ENCODE results near the gene TAL1. TPM values are rescaled to one million over a fixed set of nuclear protein-coding genes. Genes with fewer than 3 reads are reported as not detected.

Gene TAL1
- total RNA-seq, 1 donor from 2014 or later, result not detected

DNA sequence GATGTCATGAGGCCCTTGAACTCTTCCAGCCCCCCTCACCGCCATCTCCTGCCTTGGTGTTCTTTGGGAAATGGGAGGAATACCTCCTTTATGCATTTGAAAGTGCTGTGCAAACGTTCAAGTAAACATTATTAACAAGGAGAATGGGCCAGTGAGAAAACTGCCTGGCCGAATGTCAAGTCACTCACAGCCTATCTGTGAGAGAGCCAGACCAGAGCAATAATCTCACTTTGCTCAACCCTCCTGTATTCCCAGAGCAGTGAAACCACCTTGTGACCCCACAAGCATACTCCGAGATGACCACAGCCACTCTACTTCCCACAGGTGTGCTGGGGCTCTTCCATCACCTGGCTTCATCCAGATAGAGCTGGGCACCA, 5.2 kb downstream of the TAL1 start:
- Histone ChIP-seq H3K4me1 (peaks cover 29% of the 10 kb centered on the region), H3K27ac (no peak overlapping the region), H3K27me3 (peaks cover 100% of the 10 kb centered on the region), H3K4me2 (no peak overlapping the region), H3K9me3 (ENCODE audit: low read depth) (no peaks in the 10 kb centered on the region), H3K4me3 (no peak overlapping the region), H3F3A (ENCODE audit: low read depth) (peaks cover 6% of the 10 kb centered on the region), H3K36me3 (no peaks in the 10 kb centered on the region), H2AFZ (replicated peaks) (no peak overlapping the region), H3K79me2 (ENCODE audit: low read depth) (no peaks in the 10 kb centered on the region), H3K9ac (no peak overlapping the region), H4K20me1 (ENCODE audit: low read depth) (peaks cover 63% of the 10 kb centered on the region)
- Mint-ChIP-seq H3K9me3 (no peaks in the 10 kb centered on the region), H3K4me1 (peaks cover 20% of the 10 kb centered on the region), H3K27me3 (ENCODE audit: insufficient read depth, low read depth) (peaks cover 61% of the 10 kb centered on the region), H3K4me3 (no peak overlapping the region), H3K36me3 (no peaks in the 10 kb centered on the region), H3K27ac (no peak overlapping the region)
- no peak for TF ChIP-seq EZH2phosphoT487 (IDR thresholded peaks at IDR 0.05)
- no peak for TF ChIP-seq EZH2 (IDR thresholded peaks at IDR 0.05)
- TF ChIP-seq, protein P1, sequence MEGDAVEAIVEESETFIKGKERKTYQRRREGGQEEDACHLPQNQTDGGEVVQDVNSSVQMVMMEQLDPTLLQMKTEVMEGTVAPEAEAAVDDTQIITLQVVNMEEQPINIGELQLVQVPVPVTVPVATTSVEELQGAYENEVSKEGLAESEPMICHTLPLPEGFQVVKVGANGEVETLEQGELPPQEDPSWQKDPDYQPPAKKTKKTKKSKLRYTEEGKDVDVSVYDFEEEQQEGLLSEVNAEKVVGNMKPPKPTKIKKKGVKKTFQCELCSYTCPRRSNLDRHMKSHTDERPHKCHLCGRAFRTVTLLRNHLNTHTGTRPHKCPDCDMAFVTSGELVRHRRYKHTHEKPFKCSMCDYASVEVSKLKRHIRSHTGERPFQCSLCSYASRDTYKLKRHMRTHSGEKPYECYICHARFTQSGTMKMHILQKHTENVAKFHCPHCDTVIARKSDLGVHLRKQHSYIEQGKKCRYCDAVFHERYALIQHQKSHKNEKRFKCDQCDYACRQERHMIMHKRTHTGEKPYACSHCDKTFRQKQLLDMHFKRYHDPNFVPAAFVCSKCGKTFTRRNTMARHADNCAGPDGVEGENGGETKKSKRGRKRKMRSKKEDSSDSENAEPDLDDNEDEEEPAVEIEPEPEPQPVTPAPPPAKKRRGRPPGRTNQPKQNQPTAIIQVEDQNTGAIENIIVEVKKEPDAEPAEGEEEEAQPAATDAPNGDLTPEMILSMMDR (IDR thresholded peaks at IDR 0.05), result no peak
- DNase-seq (ENCODE audit: low spot score), result no peak

DNA sequence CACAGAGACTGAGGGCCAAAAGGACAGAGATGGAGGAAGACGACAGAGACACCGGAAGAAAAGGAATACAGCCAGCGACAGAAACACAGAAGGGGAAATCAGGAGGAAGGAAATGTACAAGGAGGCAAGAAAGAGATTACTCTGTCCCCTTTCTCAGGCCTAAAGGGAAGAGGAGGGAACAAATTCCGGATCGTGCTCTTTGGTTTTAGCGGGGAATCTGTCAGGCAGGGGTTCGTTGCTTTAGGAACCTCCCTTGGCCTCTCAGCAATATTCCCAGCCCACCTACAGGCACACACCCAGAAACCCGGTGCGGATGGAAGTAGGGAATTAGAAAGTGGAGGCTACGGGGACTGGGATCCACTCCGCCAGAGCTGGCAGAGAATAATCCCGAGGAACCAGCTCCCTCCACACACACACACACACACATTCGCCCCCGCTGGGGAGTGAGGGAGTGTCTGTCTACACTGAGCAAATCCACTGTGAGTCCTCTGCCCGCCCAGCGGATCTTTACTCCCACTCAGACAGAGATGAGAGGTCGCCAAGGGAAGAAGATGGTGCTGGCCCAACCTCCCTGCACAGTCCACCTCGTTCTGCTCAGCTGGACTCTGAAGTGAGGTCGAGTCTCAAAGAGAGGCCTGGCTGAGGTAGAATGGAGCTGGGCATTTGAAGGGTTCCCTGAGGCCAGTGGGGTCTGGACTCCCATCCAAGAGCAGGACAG, 5.7 kb downstream of the TAL1 start:
- Histone ChIP-seq H3F3A (ENCODE audit: low read depth) (peaks cover 4% of the 10 kb centered on the region), H3K79me2 (ENCODE audit: low read depth) (no peaks in the 10 kb centered on the region), H3K4me2 (peak overlapping the region; percentile 84), H3K4me3 (peak overlapping the region; percentile 50), H3K9me3 (ENCODE audit: low read depth) (no peaks in the 10 kb centered on the region), H4K20me1 (ENCODE audit: low read depth) (peaks cover 58% of the 10 kb centered on the region), H3K4me1 (peaks cover 26% of the 10 kb centered on the region), H2AFZ (replicated peaks) (no peak overlapping the region), H3K27ac (no peak overlapping the region), H3K9ac (no peak overlapping the region), H3K27me3 (peaks cover 100% of the 10 kb centered on the region), H3K36me3 (no peaks in the 10 kb centered on the region)
- peak; percentile 62 for TF ChIP-seq EZH2phosphoT487 (IDR thresholded peaks at IDR 0.05)
- TF ChIP-seq, protein P1 (IDR thresholded peaks at IDR 0.05), result no peak
- peak; percentile 74 for TF ChIP-seq EZH2 (IDR thresholded peaks at IDR 0.05)
- peak; percentile 42 for DNase-seq (ENCODE audit: low spot score)
- H3K4me1 Mint-ChIP-seq, result peaks cover 15% of the 10 kb centered on the region
- peaks cover 60% of the 10 kb centered on the region for H3K27me3 Mint-ChIP-seq (ENCODE audit: insufficient read depth, low read depth)
- peak overlapping the region; percentile 75 for H3K4me3 Mint-ChIP-seq
- H3K9me3 Mint-ChIP-seq, result no peaks in the 10 kb centered on the region
- no peaks in the 10 kb centered on the region for H3K36me3 Mint-ChIP-seq
- H3K27ac Mint-ChIP-seq, result no peak overlapping the region

DNA sequence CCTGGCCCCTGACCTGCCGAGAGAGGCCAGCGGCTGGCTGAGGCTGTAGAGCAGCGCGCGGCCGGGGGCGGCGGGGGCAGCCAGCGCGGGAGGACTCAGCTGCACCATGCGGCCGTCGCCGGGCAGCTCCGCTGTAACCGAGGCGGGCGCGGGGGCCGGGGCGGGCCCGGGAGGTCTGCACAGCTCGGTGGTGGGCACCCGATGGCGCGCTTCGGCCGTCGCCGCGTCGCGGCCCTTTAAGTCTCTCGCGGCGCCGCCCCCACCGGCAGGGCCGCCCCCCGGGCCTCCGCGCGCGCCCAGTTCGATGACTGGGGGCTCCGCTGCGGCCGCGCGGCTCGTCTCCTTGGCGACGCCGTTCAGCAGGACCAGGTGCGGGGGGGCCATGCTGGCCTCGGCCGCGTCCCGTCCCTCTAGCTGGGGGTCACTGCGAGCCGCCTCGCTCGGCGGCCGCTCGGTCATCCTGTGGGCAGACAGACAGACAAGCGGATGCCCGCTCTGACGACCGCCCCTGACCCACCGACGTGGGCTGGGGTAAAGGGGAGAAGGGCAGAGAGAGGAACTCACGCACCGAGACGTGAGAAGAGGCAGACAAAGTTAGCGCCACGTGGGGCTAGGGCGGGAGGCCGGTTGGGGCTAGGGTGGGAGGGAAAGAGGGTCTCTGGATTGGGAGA, 6.5 kb downstream of the TAL1 start:
- Histone ChIP-seq H3K4me1 (peaks cover 19% of the 10 kb centered on the region), H3K79me2 (ENCODE audit: low read depth) (no peaks in the 10 kb centered on the region), H3K9me3 (ENCODE audit: low read depth) (no peaks in the 10 kb centered on the region), H3K9ac (no peak overlapping the region), H3K4me2 (peak overlapping the region; percentile 84), H4K20me1 (ENCODE audit: low read depth) (peaks cover 50% of the 10 kb centered on the region), H3K27me3 (peaks cover 100% of the 10 kb centered on the region), H3F3A (ENCODE audit: low read depth) (peaks cover 4% of the 10 kb centered on the region), H2AFZ (replicated peaks) (peak overlapping the region; percentile 85), H3K4me3 (peak overlapping the region; percentile 50), H3K27ac (no peak overlapping the region), H3K36me3 (no peaks in the 10 kb centered on the region)
- Mint-ChIP-seq H3K36me3 (no peaks in the 10 kb centered on the region), H3K9me3 (no peaks in the 10 kb centered on the region), H3K4me1 (peaks cover 14% of the 10 kb centered on the region), H3K4me3 (peak overlapping the region; percentile 75), H3K27ac (no peak overlapping the region), H3K27me3 (ENCODE audit: insufficient read depth, low read depth) (peaks cover 57% of the 10 kb centered on the region)
- peak; percentile 76 for DNase-seq (ENCODE audit: low spot score)
- TF ChIP-seq EZH2 (IDR thresholded peaks at IDR 0.05), result peak; percentile 98
- TF ChIP-seq, protein P1 (IDR thresholded peaks at IDR 0.05), result no peak
- peak; percentile 85 for TF ChIP-seq EZH2phosphoT487 (IDR thresholded peaks at IDR 0.05)
